HepG2 (cell line): ENCODE measurements around the gene SRF. TPM values are rescaled to one million over a fixed set of nuclear protein-coding genes. Genes with fewer than 3 reads are reported as not detected.

Source experiments
- CEBPB ChIP-seq: IDR thresholded peaks from 2 replicates; pipeline ENCODE4 v1.6.1; 2011; ENCODE audit warnings: low read depth, low read length, improper control_type of control experiment, borderline replicate concordance
- ERF ChIP-seq: IDR thresholded peaks from 2 replicates; pipeline ENCODE4 v1.6.1; 2018; ENCODE audit warnings: missing biosample characterization, missing genetic modification reagents
- FOXA1 ChIP-seq, 2 experiments: fragments of 450-650 bp in 1 of 2; sonication (generic) in 1 of 2; formaldehyde crosslinking in 1 of 2; IDR thresholded peaks; 2 replicates each; pipeline versions ENCODE4 v1.4.0 to v1.6.1; 2016 to 2020; ENCODE audit warnings: missing genetic modification reagents in 1 of 2
- GABPB1 ChIP-seq: IDR thresholded peaks from 2 replicates; pipeline ENCODE4 v1.6.1; 2016; ENCODE audit warnings: mild to moderate bottlenecking, missing genetic modification reagents, moderate library complexity, missing compliant biosample characterization
- GTF3A ChIP-seq: sonication (generic); formaldehyde crosslinking; conservative IDR thresholded peaks from 2 replicates; pipeline ENCODE4 v1.4.0; 2020; ENCODE audit warnings: mild to moderate bottlenecking, missing genetic modification reagents
- KLF13 ChIP-seq: sonication (generic); formaldehyde crosslinking; IDR thresholded peaks from 2 replicates; pipeline ENCODE4 v1.4.0; 2020; ENCODE audit warnings: mild to moderate bottlenecking, missing genetic modification reagents
- NFE2L2 ChIP-seq: fragments of 150-350 bp; IDR thresholded peaks from 2 replicates; pipeline ENCODE4 v1.6.1; 2014; ENCODE audit warnings: low read length
- NONO ChIP-seq, 2 experiments: fragments of 450-650 bp in 1 of 2; sonication (generic) in 1 of 2; formaldehyde crosslinking in 1 of 2; IDR thresholded peaks in 1 of 2; conservative IDR thresholded peaks in 1 of 2; 2 replicates each; pipeline versions ENCODE4 v1.6.1 to v1.8.0; 2017 to 2022; ENCODE audit warnings: mild to moderate bottlenecking in 1 of 2, missing genetic modification reagents in 1 of 2, moderate library complexity in 1 of 2
- REL ChIP-seq: sonication (generic); formaldehyde crosslinking; conservative IDR thresholded peaks from 2 replicates; pipeline ENCODE4 v1.8.0; 2022; ENCODE audit warnings: mild to moderate bottlenecking, missing genetic modification reagents, moderate library complexity
- SPEN ChIP-seq: sonication (generic); formaldehyde crosslinking; IDR thresholded peaks from 2 replicates; pipeline ENCODE4 v1.5.1; 2020; ENCODE audit warnings: low read depth, mild to moderate bottlenecking, missing genetic modification reagents
- TP53 ChIP-seq: sonication (generic); formaldehyde crosslinking; conservative IDR thresholded peaks from 2 replicates; pipeline ENCODE4 v1.4.0; 2020; ENCODE audit warnings: missing genetic modification reagents
- XRCC5 ChIP-seq: fragments of 200-400 bp; formaldehyde crosslinking; optimal IDR thresholded peaks from 2 replicates; pipeline ENCODE3; 2017; ENCODE audit warnings: mild to moderate bottlenecking, low read length
- ZIK1 ChIP-seq: sonication (generic); formaldehyde crosslinking; IDR thresholded peaks from 2 replicates; pipeline ENCODE4 v1.5.0; 2020; ENCODE audit warnings: mild to moderate bottlenecking, low read depth, missing genetic modification reagents, borderline replicate concordance
- ZNF101 ChIP-seq: sonication (generic); formaldehyde crosslinking; IDR thresholded peaks from 2 replicates; pipeline ENCODE4 v1.4.0; 2020; ENCODE audit warnings: mild to moderate bottlenecking, low read depth, missing genetic modification reagents, borderline replicate concordance
- ZNF382 ChIP-seq: sonication (generic); formaldehyde crosslinking; IDR thresholded peaks from 2 replicates; pipeline ENCODE4 v1.5.0; 2020; ENCODE audit warnings: missing genetic modification reagents, mild to moderate bottlenecking, borderline replicate concordance
- ZNF562 ChIP-seq: sonication (generic); formaldehyde crosslinking; IDR thresholded peaks from 2 replicates; pipeline ENCODE4 v1.8.0; 2022; ENCODE audit warnings: missing genetic modification reagents, borderline replicate concordance
- polyA plus RNA-seq, 8 experiments: library from polyadenylated mRNA; depleted of rRNA in 3 of 8; stranded (reverse) in 7 of 8; unstranded in 1 of 8; fragments of >200 nt; fragmentation: Illumina TruSeq in 4 of 8; extraction: Trizol in 4 of 8; gene quantifications; 2 replicates each; pipeline versions ENCODE4 v1.2.1 to v1.2.3, GENCODE V29; 2011 to 2016; ENCODE audit warnings: low read depth in 4 of 8, missing spikeins in 1 of 8, mixed read lengths in 1 of 8; ENCODE audit not compliant: insufficient read depth in 1 of 8
- total RNA-seq, 5 experiments: library from RNA; depleted of rRNA; stranded (reverse); fragments of >200 nt; fragmentation: Illumina TruSeq; extraction: Trizol; gene quantifications; 2 replicates each; pipeline ENCODE4 v1.2.3, GENCODE V29; 2016; ENCODE audit warnings: low read depth in 1 of 5
- TF ChIP-seq, protein P1 (sequence below): sonication (generic); formaldehyde crosslinking; IDR thresholded peaks from 2 replicates; pipeline ENCODE4 v1.4.0; 2020; ENCODE audit warnings: missing genetic modification reagents
- TF ChIP-seq, protein P2 (sequence below): sonication (generic); formaldehyde crosslinking; conservative IDR thresholded peaks from 2 replicates; pipeline ENCODE4 v1.8.0; 2022; ENCODE audit warnings: mild to moderate bottlenecking, moderate library complexity, missing genetic modification reagents
- TF ChIP-seq, protein P3 (sequence below): sonication (generic); formaldehyde crosslinking; IDR thresholded peaks from 2 replicates; pipeline ENCODE4 v1.5.0; 2020; ENCODE audit warnings: missing genetic modification reagents, mild to moderate bottlenecking, borderline replicate concordance
- TF ChIP-seq, protein P4 (sequence below): sonication (generic); formaldehyde crosslinking; conservative IDR thresholded peaks from 2 replicates; pipeline ENCODE4 v1.8.1; 2023; ENCODE audit warnings: missing genetic modification reagents

Gene SRF
- total and polyA plus RNA-seq, 2 of the 13 experiments (the other 11 are each of a cell fraction or from before 2014, with no cell fraction given) = 25.5 to 44.1 TPM

DNA sequence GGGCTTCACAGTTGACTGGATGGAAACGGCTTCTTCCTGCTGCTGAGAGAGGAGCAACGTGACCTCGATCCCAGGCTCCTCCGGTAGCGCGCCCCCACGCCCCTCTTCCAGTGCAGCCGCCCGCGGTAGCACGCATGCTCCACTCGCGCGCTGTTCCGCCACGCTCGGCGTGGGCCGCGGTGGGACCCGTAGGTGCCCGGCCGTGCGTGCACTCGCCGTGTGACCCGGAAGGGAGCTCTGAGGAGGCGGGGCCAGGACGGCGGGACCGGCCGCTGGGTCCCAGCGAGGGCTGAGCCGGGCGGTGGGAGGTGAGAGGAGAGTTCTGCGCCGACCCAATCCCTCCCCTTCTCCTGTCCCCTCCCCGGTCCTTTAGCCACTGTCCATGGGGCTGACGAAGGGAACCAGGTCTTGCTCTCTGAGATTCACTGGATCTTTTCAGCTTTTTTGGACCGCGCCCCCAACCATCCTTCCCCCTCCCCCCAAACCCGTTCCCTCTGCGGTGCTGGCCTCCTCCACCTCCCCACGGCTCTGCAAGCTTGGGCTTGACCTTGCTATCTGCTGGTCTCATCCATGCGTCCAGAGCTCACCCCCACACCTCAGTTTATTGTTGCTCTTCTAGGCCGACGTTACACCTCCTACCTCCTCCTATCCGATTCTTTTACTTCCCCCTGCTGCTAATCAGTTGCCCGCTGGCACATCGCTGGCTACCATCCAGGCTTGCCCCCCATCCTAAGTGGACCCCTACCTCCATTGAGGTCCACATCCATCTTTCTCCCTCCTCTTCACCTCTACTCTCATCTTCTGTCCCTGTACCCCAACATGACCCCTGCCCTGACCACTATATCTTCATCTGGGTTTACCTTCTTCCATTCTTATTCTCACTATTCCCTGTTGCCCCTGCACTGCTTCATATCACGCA, 11.1 kb downstream of the SRF start, which contains the start of gene CUL9 (continued):
- TF ChIP-seq, protein P1, sequence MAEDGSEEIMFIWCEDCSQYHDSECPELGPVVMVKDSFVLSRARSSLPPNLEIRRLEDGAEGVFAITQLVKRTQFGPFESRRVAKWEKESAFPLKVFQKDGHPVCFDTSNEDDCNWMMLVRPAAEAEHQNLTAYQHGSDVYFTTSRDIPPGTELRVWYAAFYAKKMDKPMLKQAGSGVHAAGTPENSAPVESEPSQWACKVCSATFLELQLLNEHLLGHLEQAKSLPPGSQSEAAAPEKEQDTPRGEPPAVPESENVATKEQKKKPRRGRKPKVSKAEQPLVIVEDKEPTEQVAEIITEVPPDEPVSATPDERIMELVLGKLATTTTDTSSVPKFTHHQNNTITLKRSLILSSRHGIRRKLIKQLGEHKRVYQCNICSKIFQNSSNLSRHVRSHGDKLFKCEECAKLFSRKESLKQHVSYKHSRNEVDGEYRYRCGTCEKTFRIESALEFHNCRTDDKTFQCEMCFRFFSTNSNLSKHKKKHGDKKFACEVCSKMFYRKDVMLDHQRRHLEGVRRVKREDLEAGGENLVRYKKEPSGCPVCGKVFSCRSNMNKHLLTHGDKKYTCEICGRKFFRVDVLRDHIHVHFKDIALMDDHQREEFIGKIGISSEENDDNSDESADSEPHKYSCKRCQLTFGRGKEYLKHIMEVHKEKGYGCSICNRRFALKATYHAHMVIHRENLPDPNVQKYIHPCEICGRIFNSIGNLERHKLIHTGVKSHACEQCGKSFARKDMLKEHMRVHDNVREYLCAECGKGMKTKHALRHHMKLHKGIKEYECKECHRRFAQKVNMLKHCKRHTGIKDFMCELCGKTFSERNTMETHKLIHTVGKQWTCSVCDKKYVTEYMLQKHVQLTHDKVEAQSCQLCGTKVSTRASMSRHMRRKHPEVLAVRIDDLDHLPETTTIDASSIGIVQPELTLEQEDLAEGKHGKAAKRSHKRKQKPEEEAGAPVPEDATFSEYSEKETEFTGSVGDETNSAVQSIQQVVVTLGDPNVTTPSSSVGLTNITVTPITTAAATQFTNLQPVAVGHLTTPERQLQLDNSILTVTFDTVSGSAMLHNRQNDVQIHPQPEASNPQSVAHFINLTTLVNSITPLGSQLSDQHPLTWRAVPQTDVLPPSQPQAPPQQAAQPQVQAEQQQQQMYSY (CRISPR knock-in tag) = no peak; the same call in 1 of the 2 replicates
- TF ChIP-seq GABPB1 = peak; percentile 98
- no peak for TF ChIP-seq ZNF382 (CRISPR knock-in tag)
- no peak for TF ChIP-seq NONO (IDR thresholded peaks at IDR 0.05)
- TF ChIP-seq NONO (CRISPR knock-in tag; conservative IDR thresholded peaks at IDR 0.05) = peak; percentile 95
- TF ChIP-seq NFE2L2 = no peak
- TF ChIP-seq ZIK1 (CRISPR knock-in tag) = peak; percentile 83; the same call in 1 of the 2 replicates
- no peak for TF ChIP-seq TP53 (CRISPR knock-in tag)
- TF ChIP-seq GTF3A (CRISPR knock-in tag) = peak; percentile 87; the same call in 1 of the 2 replicates
- TF ChIP-seq, protein P2, sequence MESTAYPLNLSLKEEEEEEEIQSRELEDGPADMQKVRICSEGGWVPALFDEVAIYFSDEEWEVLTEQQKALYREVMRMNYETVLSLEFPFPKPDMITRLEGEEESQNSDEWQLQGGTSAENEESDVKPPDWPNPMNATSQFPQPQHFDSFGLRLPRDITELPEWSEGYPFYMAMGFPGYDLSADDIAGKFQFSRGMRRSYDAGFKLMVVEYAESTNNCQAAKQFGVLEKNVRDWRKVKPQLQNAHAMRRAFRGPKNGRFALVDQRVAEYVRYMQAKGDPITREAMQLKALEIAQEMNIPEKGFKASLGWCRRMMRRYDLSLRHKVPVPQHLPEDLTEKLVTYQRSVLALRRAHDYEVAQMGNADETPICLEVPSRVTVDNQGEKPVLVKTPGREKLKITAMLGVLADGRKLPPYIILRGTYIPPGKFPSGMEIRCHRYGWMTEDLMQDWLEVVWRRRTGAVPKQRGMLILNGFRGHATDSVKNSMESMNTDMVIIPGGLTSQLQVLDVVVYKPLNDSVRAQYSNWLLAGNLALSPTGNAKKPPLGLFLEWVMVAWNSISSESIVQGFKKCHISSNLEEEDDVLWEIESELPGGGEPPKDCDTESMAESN (CRISPR knock-in tag) = peak; percentile 91
- TF ChIP-seq SPEN (CRISPR knock-in tag) = peak; percentile 99
- TF ChIP-seq, protein P3, sequence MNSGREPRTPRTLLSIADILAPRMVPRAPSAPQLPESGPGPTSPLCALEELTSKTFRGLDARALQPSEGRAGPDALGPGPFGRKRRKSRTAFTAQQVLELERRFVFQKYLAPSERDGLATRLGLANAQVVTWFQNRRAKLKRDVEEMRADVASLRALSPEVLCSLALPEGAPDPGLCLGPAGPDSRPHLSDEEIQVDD (CRISPR knock-in tag) = no peak; the same call in 1 of the 2 replicates
- peak; percentile 93 for TF ChIP-seq ERF (CRISPR knock-in tag)
- no peak for TF ChIP-seq CEBPB
- no peak for TF ChIP-seq ZNF562 (CRISPR knock-in tag)
- no peak for TF ChIP-seq FOXA1 (IDR thresholded peaks at IDR 0.05)
- peak; percentile 54; the same call in 1 of the 2 replicates for TF ChIP-seq FOXA1 (CRISPR knock-in tag; IDR thresholded peaks at IDR 0.05)
- TF ChIP-seq REL (CRISPR knock-in tag) = 0 out of 2 replicates have a peak, but pooled peaks have one; percentile 15
- TF ChIP-seq, protein P4, sequence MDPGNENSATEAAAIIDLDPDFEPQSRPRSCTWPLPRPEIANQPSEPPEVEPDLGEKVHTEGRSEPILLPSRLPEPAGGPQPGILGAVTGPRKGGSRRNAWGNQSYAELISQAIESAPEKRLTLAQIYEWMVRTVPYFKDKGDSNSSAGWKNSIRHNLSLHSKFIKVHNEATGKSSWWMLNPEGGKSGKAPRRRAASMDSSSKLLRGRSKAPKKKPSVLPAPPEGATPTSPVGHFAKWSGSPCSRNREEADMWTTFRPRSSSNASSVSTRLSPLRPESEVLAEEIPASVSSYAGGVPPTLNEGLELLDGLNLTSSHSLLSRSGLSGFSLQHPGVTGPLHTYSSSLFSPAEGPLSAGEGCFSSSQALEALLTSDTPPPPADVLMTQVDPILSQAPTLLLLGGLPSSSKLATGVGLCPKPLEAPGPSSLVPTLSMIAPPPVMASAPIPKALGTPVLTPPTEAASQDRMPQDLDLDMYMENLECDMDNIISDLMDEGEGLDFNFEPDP = 0 out of 2 replicates have a peak, but pooled peaks have one; percentile 44
- peak; percentile 85 for TF ChIP-seq KLF13 (CRISPR knock-in tag)
- TF ChIP-seq ZNF101 (CRISPR knock-in tag) = 0 out of 2 replicates have a peak, but pooled peaks have one; percentile 87
- TF ChIP-seq XRCC5 = peak; percentile 94
